H1 (cell line): ENCODE measurements around the gene MAP1B. TPM values are rescaled to one million over a fixed set of nuclear protein-coding genes. Genes with fewer than 3 reads are reported as not detected.

Experiments
- CEBPB ChIP-seq: IDR thresholded peaks from 2 replicates; pipeline ENCODE4 v1.6.1; 2012; ENCODE audit warnings: low read depth, low read length
- CHD7 ChIP-seq: fragments of 300-600 bp; sonication (generic); IDR thresholded peaks from 2 replicates; pipeline ENCODE4 v1.7.1; 2012; ENCODE audit warnings: low read length, moderate library complexity, mild to moderate bottlenecking, inconsistent platforms; ENCODE audit not compliant: insufficient replicate concordance
- CTCF ChIP-seq, 3 experiments: IDR thresholded peaks; 1 replicate in 2 of 3; 2 replicates in 1 of 3; pipeline versions ENCODE4 v1.5.1 to v1.6.1; 2011; ENCODE audit warnings: low read length in 3 of 3, mild to moderate bottlenecking in 3 of 3, inconsistent platforms in 2 of 3, low read depth in 1 of 3, moderate library complexity in 1 of 3; ENCODE audit not compliant: insufficient read depth in 1 of 3; ENCODE audit errors: control extremely low read depth in 1 of 3
- NANOG ChIP-seq: IDR thresholded peaks from 2 replicates; pipeline ENCODE4 v1.6.1; 2011; ENCODE audit warnings: low read length, low read depth, mild to moderate bottlenecking, inconsistent platforms; ENCODE audit not compliant: insufficient read depth, poor library complexity, severe bottlenecking
- SRF ChIP-seq: IDR thresholded peaks from 2 replicates; pipeline ENCODE4 v1.6.1; 2011; ENCODE audit warnings: mild to moderate bottlenecking, low read depth, low read length, moderate library complexity
- polyA plus RNA-seq, 7 experiments: library from polyadenylated mRNA; depleted of rRNA in 3 of 7; stranded (reverse) in 5 of 7; unstranded in 2 of 7; fragments of >200 nt in 5 of 7; fragments of 200-250 nt in 2 of 7; gene quantifications; 1 replicate in 5 of 7; 2 replicates in 1 of 7; 4 replicates in 1 of 7; pipeline versions ENCODE4 v1.2.1 to v1.2.3, GENCODE V29; 2011 to 2013; ENCODE audit warnings: missing spikeins in 2 of 7, mixed read lengths in 2 of 7
- total RNA-seq: library from RNA; stranded (reverse); fragmentation: NEBNext Ultra II Directional; extraction: Animal tissue kit (Norgen Biotek cat#: 25700); gene quantifications from 2 replicates; pipeline ENCODE4 v1.2.1, GENCODE V29; 2021

MAP1B gene
- total and polyA plus RNA-seq, 2 of the 8 experiments (the other 6 are each of a cell fraction or from before 2014, with no cell fraction given), result 24.5 to 120 TPM

GRCh38 chr5:72137826-72138409 lies 30.6 kb downstream of the MAP1B start (continued):
- TF ChIP-seq CHD7 (no peak), CEBPB (no peak), NANOG (no peak), SRF (no peak), CTCF (IDR thresholded peaks at IDR 0.05; ENCODE audit: control extremely low read depth in 1 of 3, insufficient read depth in 1 of 3, low read depth in 1 of 3, low read length in 3 of 3) (peak in 1 of 3 experiments; percentile 5; a peak in 1 of 4 replicates)
